GM18526 (cell line): Measurements from ENCODE around the gene ARHGAP18.

ENCODE experiments used
- POLR2A ChIP-seq: IDR thresholded peaks from 3 replicates; pipeline ENCODE4 v1.6.1; 2011; ENCODE audit not compliant: insufficient read length; ENCODE audit errors: extremely low read depth

The ARHGAP18 gene

GRCh38 chr6:129539032-129539431 lies 170.9 kb downstream of the ARHGAP18 start:
- TF ChIP-seq POLR2A, result no peak

- TF ChIP-seq POLR2A, result no peak
Observed at GRCh38 chr6:129536271-129536670, 173.7 kb downstream of the ARHGAP18 start.

GRCh38 chr6:129534926-129535325 lies 175.1 kb downstream of the ARHGAP18 start:
- TF ChIP-seq POLR2A, result no peak
